GM06990 (cell line): Measurements from ENCODE around the gene AFAP1L2.

Source experiments
- DNase-seq: peaks from one replicate; pipeline ENCODE4 v3.0.0-alpha.2; 2011; ENCODE audit not compliant: insufficient read length; ENCODE audit errors: extremely low read depth
- H3K27me3 ChIP-seq: replicated peaks from 2 replicates; pipeline ENCODE4 v1.6.0; 2011; ENCODE audit warnings: low read length; ENCODE audit not compliant: control insufficient read depth, insufficient read depth
- H3K36me3 ChIP-seq: 2 replicates; pipeline ENCODE4 v1.5.1; 2011; ENCODE audit warnings: low read length; ENCODE audit not compliant: control insufficient read depth, insufficient read depth
- H3K4me3 ChIP-seq: replicated peaks from 2 replicates; pipeline ENCODE4 v1.5.1; 2011; ENCODE audit warnings: low read depth, mild to moderate bottlenecking, control low read depth, low read length
- TF ChIP-seq, protein P1 (sequence below): IDR thresholded peaks from 2 replicates; pipeline ENCODE4 v1.5.1; 2011; ENCODE audit warnings: low read length, control low read depth, mild to moderate bottlenecking, inconsistent platforms; ENCODE audit not compliant: insufficient read depth, poor library complexity, severe bottlenecking

AFAP1L2 gene

DNA sequence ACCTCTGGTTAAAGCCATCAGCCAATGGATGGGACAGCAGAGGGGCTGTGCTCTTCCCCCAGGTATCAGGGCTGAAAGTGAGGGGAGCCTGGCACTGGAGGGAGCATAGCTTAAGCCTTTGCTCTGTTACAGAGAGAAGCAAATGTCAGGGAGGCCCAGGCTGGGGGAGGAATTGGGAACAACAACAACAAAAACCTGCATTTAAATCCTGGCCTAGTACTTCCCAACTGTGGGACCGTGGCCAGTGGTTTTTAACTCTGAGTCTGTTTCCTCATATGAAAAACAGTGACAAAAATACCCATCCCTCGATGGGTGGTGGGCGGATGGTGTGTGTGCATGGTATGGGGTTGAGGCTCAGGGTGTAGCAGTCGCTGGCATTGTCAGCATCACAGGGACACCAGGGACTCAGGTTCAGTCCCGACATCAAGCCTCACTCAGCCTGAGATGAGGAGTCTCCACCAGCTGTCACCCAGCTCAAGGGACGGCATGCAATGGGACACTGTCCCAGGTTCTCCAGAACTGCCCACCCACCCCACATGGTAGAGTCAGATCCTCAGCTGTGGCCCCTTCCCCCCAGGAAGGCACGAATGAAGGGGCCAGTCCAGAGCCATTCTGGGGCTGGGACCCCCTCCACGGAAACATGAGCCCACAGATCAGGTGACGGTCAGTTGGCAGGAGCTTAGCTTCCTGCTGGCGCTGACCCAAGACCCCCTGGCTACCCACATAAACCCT is 74.5 kb downstream of the AFAP1L2 start:
- H3K36me3 ChIP-seq, result no peaks in the 10 kb centered on the region
- H3K4me3 ChIP-seq, result no peak overlapping the region
- TF ChIP-seq, protein P1, sequence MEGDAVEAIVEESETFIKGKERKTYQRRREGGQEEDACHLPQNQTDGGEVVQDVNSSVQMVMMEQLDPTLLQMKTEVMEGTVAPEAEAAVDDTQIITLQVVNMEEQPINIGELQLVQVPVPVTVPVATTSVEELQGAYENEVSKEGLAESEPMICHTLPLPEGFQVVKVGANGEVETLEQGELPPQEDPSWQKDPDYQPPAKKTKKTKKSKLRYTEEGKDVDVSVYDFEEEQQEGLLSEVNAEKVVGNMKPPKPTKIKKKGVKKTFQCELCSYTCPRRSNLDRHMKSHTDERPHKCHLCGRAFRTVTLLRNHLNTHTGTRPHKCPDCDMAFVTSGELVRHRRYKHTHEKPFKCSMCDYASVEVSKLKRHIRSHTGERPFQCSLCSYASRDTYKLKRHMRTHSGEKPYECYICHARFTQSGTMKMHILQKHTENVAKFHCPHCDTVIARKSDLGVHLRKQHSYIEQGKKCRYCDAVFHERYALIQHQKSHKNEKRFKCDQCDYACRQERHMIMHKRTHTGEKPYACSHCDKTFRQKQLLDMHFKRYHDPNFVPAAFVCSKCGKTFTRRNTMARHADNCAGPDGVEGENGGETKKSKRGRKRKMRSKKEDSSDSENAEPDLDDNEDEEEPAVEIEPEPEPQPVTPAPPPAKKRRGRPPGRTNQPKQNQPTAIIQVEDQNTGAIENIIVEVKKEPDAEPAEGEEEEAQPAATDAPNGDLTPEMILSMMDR, result no peak
- no peak for DNase-seq
- no peaks in the 10 kb centered on the region for H3K27me3 ChIP-seq

- TF ChIP-seq, protein P1, result no peak
Observed at GRCh38 chr10:114328874-114329273, 75.4 kb downstream of the AFAP1L2 start.

GRCh38 chr10:114328441-114328812 is 75.9 kb downstream of the AFAP1L2 start:
- Histone ChIP-seq H3K36me3 (no peaks in the 10 kb centered on the region), H3K4me3 (no peak overlapping the region), H3K27me3 (no peaks in the 10 kb centered on the region)
- no peak for DNase-seq
- TF ChIP-seq, protein P1, result no peak

More at GRCh38 chr10:114328874-114329273, 75.4 kb downstream of the AFAP1L2 start:
- no peak for DNase-seq
- Histone ChIP-seq H3K36me3 (no peaks in the 10 kb centered on the region), H3K27me3 (no peaks in the 10 kb centered on the region), H3K4me3 (no peak overlapping the region)

DNA sequence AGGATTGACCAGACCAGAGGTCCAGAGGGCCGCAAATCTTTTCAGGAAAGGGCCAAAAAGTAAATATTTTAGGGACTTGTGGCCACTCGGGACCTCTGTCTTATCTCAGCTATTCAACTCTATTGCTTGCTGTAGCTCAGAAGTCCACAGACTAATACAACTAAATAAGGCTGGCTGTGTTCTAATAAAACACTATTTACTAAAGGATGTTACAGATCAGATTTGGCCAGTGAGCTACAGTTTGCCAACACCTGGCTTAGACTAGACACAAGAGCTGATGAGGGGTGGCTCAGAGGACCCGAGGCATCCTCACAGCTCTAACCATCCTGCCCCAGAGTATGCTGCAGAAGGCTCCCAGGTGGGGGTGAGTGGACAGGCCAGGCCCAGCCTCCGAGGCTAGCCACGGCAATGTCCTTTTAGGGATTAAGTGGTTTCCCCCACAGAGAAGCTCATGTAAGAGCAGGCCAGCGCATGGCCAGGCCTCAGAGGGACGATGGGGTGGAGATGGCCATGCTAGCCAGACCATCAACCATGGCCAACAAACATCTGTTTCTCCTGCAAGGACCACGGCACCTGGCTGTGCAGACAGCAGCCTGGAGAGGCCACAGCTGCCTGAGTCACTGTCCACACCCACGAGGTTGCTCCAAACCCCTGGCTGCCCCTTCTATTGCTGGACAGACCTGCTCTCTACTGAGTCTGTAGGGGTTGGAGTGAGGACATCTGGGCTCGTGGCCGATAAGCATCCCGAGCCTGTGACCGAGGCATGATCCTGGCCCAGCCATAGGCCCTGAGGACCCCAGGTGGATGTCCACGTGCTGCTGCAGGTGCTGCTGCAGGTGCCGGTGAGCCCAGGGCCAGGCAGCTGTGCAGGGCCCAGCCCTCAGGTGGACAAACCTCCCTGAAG is 76.5 kb downstream of the AFAP1L2 start:
- Histone ChIP-seq H3K4me3 (no peak overlapping the region), H3K36me3 (no peaks in the 10 kb centered on the region), H3K27me3 (no peaks in the 10 kb centered on the region)
- DNase-seq, result no peak
- TF ChIP-seq, protein P1, result no peak

GRCh38 chr10:114326795-114327194 is 77.5 kb downstream of the AFAP1L2 start:
- no peak for DNase-seq
- TF ChIP-seq, protein P1, result no peak
- no peaks in the 10 kb centered on the region for H3K27me3 ChIP-seq
- H3K4me3 ChIP-seq, result no peak overlapping the region
- H3K36me3 ChIP-seq, result no peaks in the 10 kb centered on the region
